ENCODE data around the gene ATL1. TPM values are rescaled to one million over a fixed set of nuclear protein-coding genes. Genes with fewer than 3 reads are reported as not detected.
"Not testable (repeated sequence)": the region's sequence is repeated elsewhere in the genome, so short reads cannot be mapped to it uniquely, and the experiment has no call there.

The ATL1 gene
- total and polyA plus RNA-seq, 7 donors: 3.2 to 22.5 (median 9.1) TPM

DNA sequence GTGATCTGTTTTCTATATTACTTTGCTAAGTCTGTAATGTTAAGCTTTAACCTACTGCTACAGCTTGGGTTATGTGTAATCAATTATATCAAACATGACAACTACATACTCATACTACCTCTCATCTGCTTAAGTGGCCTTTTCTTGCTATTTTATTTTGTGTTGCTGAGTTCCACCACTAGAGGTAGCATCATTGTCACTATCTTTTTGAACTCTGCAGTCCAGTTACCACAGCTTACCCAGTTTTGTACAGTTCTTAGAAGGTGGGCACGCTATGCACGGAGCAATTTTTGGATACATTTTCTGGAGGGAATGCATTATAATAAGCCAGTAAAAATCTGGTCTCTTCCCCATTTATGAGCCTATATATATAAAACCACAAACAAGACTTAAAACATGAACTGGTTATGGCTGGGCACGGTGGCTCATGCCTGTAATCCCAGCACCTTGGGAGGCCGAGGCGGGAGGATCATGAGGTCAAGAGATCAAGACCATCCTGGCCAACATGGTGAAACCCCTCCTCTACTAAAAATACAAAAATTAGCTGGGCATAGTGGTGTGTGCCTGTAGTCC is 59.7 kb downstream of the ATL1 start:
- Histone ChIP-seq H3K4me3 (no peak overlapping the region), H3K27me3 (no peaks in the 10 kb centered on the region), H3K27ac (no peak overlapping the region), H3K36me3 (peaks cover 0 to 48% (median 12%) of the 10 kb centered on the region in 4 donors), H3K4me1 (no peaks in the 10 kb centered on the region), H3K9me3 (no peaks in the 10 kb centered on the region)
- intact Hi-C loops (cut with DNase I): loop anchor here (5.0 kb wide), 1 partner anchor 158 kb away; no protein-coding TSS in a partner anchor
- TF ChIP-seq POLR2A (IDR thresholded peaks at IDR 0.05) (no peak), EP300 (IDR thresholded peaks at IDR 0.05) (no peak), POLR2AphosphoS5 (IDR thresholded peaks at IDR 0.05) (no peak)
- TF ChIP-seq, protein P1, sequence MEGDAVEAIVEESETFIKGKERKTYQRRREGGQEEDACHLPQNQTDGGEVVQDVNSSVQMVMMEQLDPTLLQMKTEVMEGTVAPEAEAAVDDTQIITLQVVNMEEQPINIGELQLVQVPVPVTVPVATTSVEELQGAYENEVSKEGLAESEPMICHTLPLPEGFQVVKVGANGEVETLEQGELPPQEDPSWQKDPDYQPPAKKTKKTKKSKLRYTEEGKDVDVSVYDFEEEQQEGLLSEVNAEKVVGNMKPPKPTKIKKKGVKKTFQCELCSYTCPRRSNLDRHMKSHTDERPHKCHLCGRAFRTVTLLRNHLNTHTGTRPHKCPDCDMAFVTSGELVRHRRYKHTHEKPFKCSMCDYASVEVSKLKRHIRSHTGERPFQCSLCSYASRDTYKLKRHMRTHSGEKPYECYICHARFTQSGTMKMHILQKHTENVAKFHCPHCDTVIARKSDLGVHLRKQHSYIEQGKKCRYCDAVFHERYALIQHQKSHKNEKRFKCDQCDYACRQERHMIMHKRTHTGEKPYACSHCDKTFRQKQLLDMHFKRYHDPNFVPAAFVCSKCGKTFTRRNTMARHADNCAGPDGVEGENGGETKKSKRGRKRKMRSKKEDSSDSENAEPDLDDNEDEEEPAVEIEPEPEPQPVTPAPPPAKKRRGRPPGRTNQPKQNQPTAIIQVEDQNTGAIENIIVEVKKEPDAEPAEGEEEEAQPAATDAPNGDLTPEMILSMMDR (IDR thresholded peaks at IDR 0.05): peak in 3 of 4 experiments; percentile 32 to 50 (median 45)
- 92% methylated on average over 5 of the region's 5 CpGs for WGBS, 2 donors
- DNase-seq: no peak

GRCh38 chr14:50620341-50620740 is 60.4 kb downstream of the ATL1 start:
- TF ChIP-seq EP300 (IDR thresholded peaks at IDR 0.05): no peak
- no peak for TF ChIP-seq POLR2AphosphoS5 (IDR thresholded peaks at IDR 0.05)
- no peak for TF ChIP-seq POLR2A (IDR thresholded peaks at IDR 0.05)
- TF ChIP-seq, protein P1 (IDR thresholded peaks at IDR 0.05): no peak
- Histone ChIP-seq H3K36me3 (peaks cover 0 to 41% (median 9%) of the 10 kb centered on the region in 4 donors), H3K27me3 (no peaks in the 10 kb centered on the region), H3K27ac (no peak overlapping the region), H3K4me3 (no peak overlapping the region), H3K4me1 (no peaks in the 10 kb centered on the region), H3K9me3 (no peaks in the 10 kb centered on the region)
- 90 to 92% methylated on average over 4 of the region's 4 CpGs for WGBS, 2 donors
- intact Hi-C loops (cut with DNase I): no loop called here
- DNase-seq: no peak

GRCh38 chr14:50622978-50623377 is 63.0 kb downstream of the ATL1 start:
- 88 to 93% methylated on average over 1 of the region's 1 CpG for WGBS, 2 donors
- H3K36me3 ChIP-seq: peaks cover 0 to 37% (median 12%) of the 10 kb centered on the region in 4 donors
- DNase-seq: no peak
- H3K27me3 ChIP-seq: no peaks in the 10 kb centered on the region
- no peak overlapping the region for H3K4me3 ChIP-seq
- H3K4me1 ChIP-seq: no peaks in the 10 kb centered on the region
- intact Hi-C loops (cut with DNase I): no loop called here
- no peaks in the 10 kb centered on the region for H3K9me3 ChIP-seq
- TF ChIP-seq, protein P1 (IDR thresholded peaks at IDR 0.05): no peak
- no peak for TF ChIP-seq POLR2AphosphoS5 (IDR thresholded peaks at IDR 0.05)
- TF ChIP-seq POLR2A (IDR thresholded peaks at IDR 0.05): no peak
- no peak for TF ChIP-seq EP300 (IDR thresholded peaks at IDR 0.05)
- H3K27ac ChIP-seq: no peak overlapping the region

GRCh38 chr14:50624447-50624846 is 64.5 kb downstream of the ATL1 start:
- Histone ChIP-seq H3K9me3 (no peaks in the 10 kb centered on the region), H3K4me3 (no peak overlapping the region), H3K4me1 (no peaks in the 10 kb centered on the region), H3K27ac (no peak overlapping the region), H3K27me3 (no peaks in the 10 kb centered on the region), H3K36me3 (peaks cover 0 to 48% (median 18%) of the 10 kb centered on the region in 4 donors)
- intact Hi-C loops (cut with DNase I): no loop called here
- 91 to 97% methylated on average over 1 of the region's 1 CpG for WGBS, 2 donors
- no peak for DNase-seq
- TF ChIP-seq POLR2AphosphoS5 (IDR thresholded peaks at IDR 0.05): no peak
- TF ChIP-seq EP300 (IDR thresholded peaks at IDR 0.05): no peak
- no peak for TF ChIP-seq POLR2A (IDR thresholded peaks at IDR 0.05)

- H3K27me3 ChIP-seq; intact Hi-C loops (cut with DNase I); H3K27ac ChIP-seq; DNase-seq; H3K4me1 ChIP-seq; H3K4me3 ChIP-seq; H3K9me3 ChIP-seq: not testable (repeated sequence)
- H3K36me3 ChIP-seq: peaks cover 0 to 49% (median 18%) of the 10 kb centered on the region in 4 donors
- 96 to 97% methylated on average over 4 of the region's 4 CpGs for WGBS, 2 donors
Observed at GRCh38 chr14:50624947-50625346, 65.0 kb downstream of the ATL1 start.

GRCh38 chr14:50631408-50631821 is 71.5 kb downstream of the ATL1 start:
- no peaks in the 10 kb centered on the region for H3K27me3 ChIP-seq
- 92 to 97% methylated on average over 4 of the region's 4 CpGs for WGBS, 2 donors
- no peaks in the 10 kb centered on the region for H3K4me1 ChIP-seq
- H3K9me3 ChIP-seq: no peaks in the 10 kb centered on the region
- H3K27ac ChIP-seq: no peak overlapping the region
- no peak for DNase-seq
- H3K4me3 ChIP-seq: no peak overlapping the region
- intact Hi-C loops (cut with DNase I): no loop called here
- H3K36me3 ChIP-seq: peaks cover 0 to 35% (median 12%) of the 10 kb centered on the region in 4 donors
- TF ChIP-seq POLR2A (IDR thresholded peaks at IDR 0.05) (no peak), EP300 (IDR thresholded peaks at IDR 0.05) (no peak), POLR2AphosphoS5 (IDR thresholded peaks at IDR 0.05) (no peak)
- TF ChIP-seq, protein P1 (IDR thresholded peaks at IDR 0.05): no peak

All from sigmoid colon (tissue), 7 donors.